Glutamatergic neuron (in vitro differentiated cells): ENCODE measurements around the gene PIP4P1. TPM values are rescaled to one million over a fixed set of nuclear protein-coding genes. Genes with fewer than 3 reads are reported as not detected.

ENCODE experiments used
- DNase-seq: peaks from one replicate; pipeline ENCODE4 v3.0.0; 2022
- H3K27ac Mint-ChIP-seq: one replicate; pipeline ENCODE4 v1.8.0; 2020; ENCODE audit warnings: mild to moderate bottlenecking, mixed read lengths, inconsistent platforms; ENCODE audit not compliant: unreplicated experiment
- H3K27me3 Mint-ChIP-seq: one replicate; pipeline ENCODE4 v1.8.0; 2020; ENCODE audit warnings: mild to moderate bottlenecking, moderate library complexity, mixed read lengths, inconsistent platforms; ENCODE audit not compliant: unreplicated experiment
- H3K36me3 Mint-ChIP-seq: one replicate; pipeline ENCODE4 v1.8.0; 2020; ENCODE audit warnings: mild to moderate bottlenecking, mixed read lengths, inconsistent platforms; ENCODE audit not compliant: unreplicated experiment
- H3K4me1 Mint-ChIP-seq: one replicate; pipeline ENCODE4 v1.8.0; 2020; ENCODE audit warnings: mild to moderate bottlenecking, low read depth, mixed read lengths, inconsistent platforms; ENCODE audit not compliant: unreplicated experiment
- H3K4me3 Mint-ChIP-seq: one replicate; pipeline ENCODE4 v1.8.0; 2020; ENCODE audit warnings: mild to moderate bottlenecking, mixed read lengths, inconsistent platforms; ENCODE audit not compliant: unreplicated experiment
- H3K9me3 Mint-ChIP-seq: one replicate; pipeline ENCODE4 v1.8.0; 2020; ENCODE audit warnings: mild to moderate bottlenecking, moderate library complexity, mixed read lengths, inconsistent platforms; ENCODE audit not compliant: unreplicated experiment
- CTCF ChIP-seq: fragments of 200-600 bp; sonication (generic); IDR thresholded peaks from one replicate; pipeline ENCODE4 v1.5.0; 2021; ENCODE audit not compliant: partially characterized antibody, unreplicated experiment
- total RNA-seq: library from RNA; stranded (reverse); fragmentation: NEBNext Ultra II Directional; extraction: Animal tissue kit (Norgen Biotek cat#: 25700); gene quantifications from one replicate; pipeline ENCODE4 v1.2.1, GENCODE V29; 2021; ENCODE audit not compliant: unreplicated experiment

The PIP4P1 gene
- total RNA-seq, 1 donor from 2014 or later: 49.1 TPM

GRCh38 chr14:20428010-20428365 is 33.2 kb downstream of the PIP4P1 start:
- no peak for TF ChIP-seq CTCF
- Mint-ChIP-seq H3K27ac (no peak overlapping the region), H3K27me3 (no peaks in the 10 kb centered on the region), H3K4me1 (no peaks in the 10 kb centered on the region), H3K9me3 (peaks cover 3% of the 10 kb centered on the region), H3K36me3 (no peaks in the 10 kb centered on the region), H3K4me3 (no peak overlapping the region)
- DNase-seq: no peak

GRCh38 chr14:20427231-20428009 is 33.8 kb downstream of the PIP4P1 start:
- no peak for DNase-seq
- Mint-ChIP-seq H3K36me3 (no peaks in the 10 kb centered on the region), H3K4me1 (no peaks in the 10 kb centered on the region), H3K4me3 (no peak overlapping the region), H3K27me3 (no peaks in the 10 kb centered on the region), H3K27ac (no peak overlapping the region), H3K9me3 (peaks cover 3% of the 10 kb centered on the region)
- TF ChIP-seq CTCF: no peak

GRCh38 chr14:20424851-20425250 is 36.4 kb downstream of the PIP4P1 start:
- no peak overlapping the region for H3K4me3 Mint-ChIP-seq
- H3K27ac Mint-ChIP-seq: no peak overlapping the region
- peaks cover 3% of the 10 kb centered on the region for H3K9me3 Mint-ChIP-seq
- no peaks in the 10 kb centered on the region for H3K4me1 Mint-ChIP-seq
- no peaks in the 10 kb centered on the region for H3K36me3 Mint-ChIP-seq
- H3K27me3 Mint-ChIP-seq: no peaks in the 10 kb centered on the region
- no peak for DNase-seq
- TF ChIP-seq CTCF: no peak

GRCh38 chr14:20422886-20423285 is 38.3 kb downstream of the PIP4P1 start:
- no peaks in the 10 kb centered on the region for H3K27me3 Mint-ChIP-seq
- no peaks in the 10 kb centered on the region for H3K36me3 Mint-ChIP-seq
- no peak overlapping the region for H3K4me3 Mint-ChIP-seq
- peaks cover 3% of the 10 kb centered on the region for H3K9me3 Mint-ChIP-seq
- no peak for TF ChIP-seq CTCF
- no peaks in the 10 kb centered on the region for H3K4me1 Mint-ChIP-seq
- DNase-seq: no peak
- no peak overlapping the region for H3K27ac Mint-ChIP-seq

- H3K4me3 Mint-ChIP-seq: no peak overlapping the region
- TF ChIP-seq CTCF: no peak
- no peaks in the 10 kb centered on the region for H3K4me1 Mint-ChIP-seq
- no peak overlapping the region for H3K27ac Mint-ChIP-seq
- H3K9me3 Mint-ChIP-seq: peaks cover 4% of the 10 kb centered on the region
- no peaks in the 10 kb centered on the region for H3K36me3 Mint-ChIP-seq
- DNase-seq: no peak
- no peaks in the 10 kb centered on the region for H3K27me3 Mint-ChIP-seq
Measured at GRCh38 chr14:20421267-20421666, 40.0 kb downstream of the PIP4P1 start.
